Choroid plexus epithelial cell (primary cell): ENCODE data around the gene DENND6B.

Experiments
- DNase-seq: peaks from one replicate; pipeline ENCODE4 v3.0.0-alpha.2; 2010; ENCODE audit warnings: low read depth
- H3K4me3 ChIP-seq: 2 replicates; pipeline ENCODE4 v1.5.1; 2011; ENCODE audit warnings: low read depth, mild to moderate bottlenecking, control low read depth, low read length, moderate library complexity
- CTCF ChIP-seq: conservative IDR thresholded peaks from 2 replicates; pipeline ENCODE4 v1.5.1; 2011; ENCODE audit warnings: low read depth, mild to moderate bottlenecking, control low read depth, inconsistent platforms, low read length, moderate library complexity

Gene DENND6B

GRCh38 chr22:50271519-50271970 lies 55.3 kb downstream of the DENND6B start:
- peak overlapping the region; percentile 62 for H3K4me3 ChIP-seq
- DNase-seq = peak; percentile 64
- no peak for TF ChIP-seq CTCF

GRCh38 chr22:50270666-50271394 lies 56.0 kb downstream of the DENND6B start:
- no peak for TF ChIP-seq CTCF
- H3K4me3 ChIP-seq = peak overlapping the region; percentile 62
- DNase-seq = peak; percentile 64

GRCh38 chr22:50269970-50270665 lies 56.7 kb downstream of the DENND6B start, which contains the start of gene MAPK11:
TSS of gene MAPK11 (minus strand) at chr22:50270380. CDS start at chr22:50270292, 88 bp downstream.
- DNase-seq = peak; percentile 52
- TF ChIP-seq CTCF = no peak
- peak within 1 kb of the TSS; percentile 62 for H3K4me3 ChIP-seq

- no peak for DNase-seq
- peak overlapping the region; percentile 62 for H3K4me3 ChIP-seq
- no peak for TF ChIP-seq CTCF
Measured at GRCh38 chr22:50269573-50269969, 57.2 kb downstream of the DENND6B start.

GRCh38 chr22:50268655-50269113 lies 58.1 kb downstream of the DENND6B start:
- H3K4me3 ChIP-seq = no peak overlapping the region
- no peak for TF ChIP-seq CTCF
- peak; percentile 26 for DNase-seq

- peak; percentile 34 for TF ChIP-seq CTCF
- H3K4me3 ChIP-seq = peak overlapping the region; percentile 52
- DNase-seq = peak; percentile 61
Measured at GRCh38 chr22:50267591-50268390, 59.0 kb downstream of the DENND6B start.
